Pulmonary artery endothelial cell (primary cell): ENCODE measurements around the gene TTC16. TPM values are rescaled to one million over a fixed set of nuclear protein-coding genes. Genes with fewer than 3 reads are reported as not detected.

Experiments used
- DNase-seq: peaks from one replicate; pipeline ENCODE4 v3.0.0-alpha.2; 2011; ENCODE audit warnings: low read depth, low spot score
- total RNA-seq: library from RNA; depleted of rRNA; stranded (reverse); fragments of >200 nt; gene quantifications from 2 replicates; pipeline ENCODE4 v1.2.3, GENCODE V29; 2014

The TTC16 gene
- total RNA-seq, 1 donor from 2014 or later: not detected

DNA sequence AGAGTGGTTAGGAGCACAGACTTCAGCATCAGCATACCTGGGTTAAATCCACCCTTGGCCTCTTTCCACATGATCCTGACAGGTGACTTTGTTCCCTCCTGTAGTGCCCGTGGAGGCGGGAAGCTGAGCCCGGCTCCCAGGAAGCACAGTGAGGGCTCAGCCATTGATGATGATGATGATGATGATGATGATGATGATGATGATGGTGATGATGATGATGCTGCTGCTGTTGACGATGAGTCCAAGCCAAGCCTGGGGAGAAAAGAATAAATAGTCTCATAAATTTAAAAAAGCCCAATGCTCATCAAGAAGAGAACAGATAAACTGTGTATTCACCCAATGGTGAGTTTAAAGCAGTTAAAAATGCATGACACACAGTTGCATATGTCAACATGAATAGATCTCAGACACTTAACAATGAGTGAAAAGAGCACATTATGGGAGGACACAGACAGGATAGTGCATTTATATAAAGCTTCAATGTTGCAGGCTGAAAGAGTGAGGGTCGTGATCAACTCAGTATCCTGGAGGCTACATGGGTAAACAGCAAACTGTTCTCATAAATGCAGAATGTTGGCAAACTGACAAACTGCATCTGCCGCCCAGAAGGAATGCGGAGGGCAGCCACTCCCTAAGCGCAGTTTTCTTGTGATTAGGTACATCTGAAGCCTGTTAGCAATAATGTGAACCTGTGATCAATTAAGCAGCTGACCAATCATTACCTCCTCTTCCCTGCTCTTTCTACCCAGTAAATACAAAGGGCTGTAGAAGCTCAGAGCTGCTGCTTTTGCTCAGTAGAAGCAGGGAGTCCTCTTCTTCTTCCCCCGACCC is 20.8 kb upstream of the TTC16 start:
- DNase-seq: no peak

DNA sequence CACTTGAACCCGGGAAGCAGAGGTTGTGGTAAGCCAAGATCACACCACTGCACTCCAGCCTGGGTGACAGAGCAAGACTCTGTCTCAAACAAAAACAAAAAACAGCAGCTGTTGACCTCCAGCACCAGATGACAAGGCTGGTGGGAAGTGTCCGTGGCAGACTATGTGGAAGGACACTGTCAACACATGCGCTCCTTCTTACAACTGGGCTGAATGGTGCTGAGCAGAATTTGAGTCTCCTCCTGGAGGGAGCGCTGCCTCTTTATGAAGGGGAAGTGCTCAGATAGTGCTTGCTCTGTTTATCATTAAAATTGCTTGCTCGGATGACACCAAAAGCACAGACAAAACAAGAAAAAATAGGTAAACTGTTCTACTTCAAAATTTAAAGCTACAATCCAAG is 18.3 kb upstream of the TTC16 start:
- DNase-seq: no peak

GRCh38 chr9:127698386-127698785 is 17.5 kb upstream of the TTC16 start:
- DNase-seq: no peak

DNA sequence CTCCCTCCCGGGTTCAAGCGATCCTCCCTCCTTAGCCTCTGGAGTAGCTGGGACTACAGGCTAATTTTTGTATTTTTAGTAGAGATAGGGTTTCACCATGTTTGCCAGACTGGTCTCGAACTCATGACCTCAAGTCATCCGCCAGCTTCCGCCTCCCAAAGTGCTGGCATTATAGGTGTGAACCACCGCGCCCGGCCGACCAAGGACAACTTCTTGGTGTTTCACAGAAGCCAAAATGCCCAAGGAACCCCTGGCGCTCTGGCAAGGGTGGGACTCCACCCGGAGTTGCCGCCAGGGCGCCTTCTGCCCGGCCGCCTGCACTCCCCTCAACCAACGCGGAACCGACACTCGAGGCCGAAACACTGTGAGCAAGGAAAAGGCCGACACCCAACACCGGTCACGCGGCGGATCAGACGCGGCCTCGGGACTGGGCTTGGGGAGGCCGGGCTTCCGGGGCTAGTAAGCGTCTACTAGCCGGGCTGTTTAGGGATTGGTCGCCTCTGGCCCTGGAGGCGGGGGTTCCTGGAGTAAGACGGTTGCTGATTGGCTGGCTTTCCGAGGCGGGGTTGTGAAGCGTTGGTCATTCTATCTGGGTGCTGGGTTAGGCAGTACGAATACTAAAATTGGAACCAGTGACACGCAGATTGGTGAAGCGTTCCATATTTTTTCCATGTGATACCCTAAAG is 16.8 kb upstream of the TTC16 start:
- peak; percentile 86 for DNase-seq

DNA sequence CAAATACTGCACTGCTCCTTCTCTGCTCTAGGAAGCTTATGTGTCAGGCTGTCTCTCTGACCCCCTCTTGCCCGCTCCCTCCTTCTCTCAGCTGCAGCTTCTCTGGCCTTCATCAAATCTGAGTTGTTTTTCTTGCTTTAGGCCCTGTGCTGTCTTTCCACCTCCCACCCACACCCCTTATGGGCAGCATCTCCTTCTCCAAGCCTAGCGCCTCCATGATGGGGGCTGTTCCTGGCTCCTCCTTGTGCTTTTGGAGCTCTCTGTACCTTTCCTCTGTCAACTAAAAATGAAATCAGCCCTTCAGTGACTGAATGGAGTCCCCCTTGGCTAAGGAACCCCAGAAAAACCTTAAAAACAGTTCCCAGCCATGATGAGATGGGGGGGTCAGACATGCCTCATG is 15.7 kb upstream of the TTC16 start:
- DNase-seq: no peak

- no peak for DNase-seq
These were observed 15.2 kb upstream of the TTC16 start for GRCh38 chr9:127700594-127701255.

DNA sequence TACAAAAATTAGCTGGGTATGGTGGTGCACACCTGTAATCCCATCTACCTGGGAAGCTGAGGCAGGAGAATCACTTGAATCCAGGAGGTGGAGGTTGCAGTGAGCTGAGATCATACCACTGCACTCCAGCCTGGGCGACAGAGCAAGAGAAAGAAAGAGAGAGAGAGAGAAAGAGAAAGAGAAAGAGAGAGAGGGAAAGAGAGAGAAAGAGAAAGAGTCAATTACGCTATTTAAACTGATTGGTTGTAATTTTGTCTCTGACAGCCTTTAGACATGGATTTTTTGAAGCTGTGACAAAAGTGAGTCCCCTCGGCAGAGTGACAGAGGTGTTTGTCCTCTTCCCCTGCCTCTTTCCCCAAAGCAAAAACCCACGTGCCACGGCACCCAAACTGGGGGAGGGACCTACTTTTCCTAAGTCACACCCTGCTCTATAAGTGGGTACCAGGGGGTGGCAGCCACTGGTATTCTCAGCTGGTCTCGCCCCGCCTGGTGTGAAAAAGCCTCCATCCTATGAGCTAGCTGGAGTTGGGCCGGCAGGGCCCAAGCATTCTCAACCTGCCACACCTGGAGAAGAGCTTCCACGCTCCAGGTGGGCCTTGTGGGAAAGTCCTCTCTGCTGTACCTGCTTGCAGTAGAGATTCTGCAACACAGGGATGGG is 12.5 kb upstream of the TTC16 start:
- DNase-seq: no peak

GRCh38 chr9:127705577-127706379 is 10.1 kb upstream of the TTC16 start:
- no peak for DNase-seq

GRCh38 chr9:127706836-127707241 is 9.0 kb upstream of the TTC16 start, which contains the start of gene CFAP157:
Gene CFAP157 (plus strand): TSS chr9:127706988. CDS start chr9:127707032, 44 bp downstream.
- DNase-seq: no peak

DNA sequence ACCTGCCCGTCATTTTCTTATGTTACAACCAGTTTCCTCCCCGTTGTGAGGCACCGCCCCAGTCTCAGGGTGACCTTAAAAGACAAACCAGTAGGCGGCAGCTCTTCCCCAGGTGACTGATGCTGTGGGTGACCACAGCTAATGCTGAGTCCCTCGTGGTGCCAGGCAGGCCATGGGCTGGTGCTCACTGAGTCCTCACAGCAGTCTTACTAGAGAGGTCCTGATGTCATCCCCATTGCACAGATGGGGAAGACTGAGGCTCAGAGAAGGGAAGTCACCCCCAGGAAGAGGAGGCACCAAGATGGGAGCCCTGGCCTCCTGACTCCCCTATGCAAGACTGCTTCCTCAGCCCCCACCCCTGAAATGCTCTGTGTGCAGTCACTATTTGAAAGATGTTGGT is 8.1 kb upstream of the TTC16 start:
- DNase-seq: no peak

DNA sequence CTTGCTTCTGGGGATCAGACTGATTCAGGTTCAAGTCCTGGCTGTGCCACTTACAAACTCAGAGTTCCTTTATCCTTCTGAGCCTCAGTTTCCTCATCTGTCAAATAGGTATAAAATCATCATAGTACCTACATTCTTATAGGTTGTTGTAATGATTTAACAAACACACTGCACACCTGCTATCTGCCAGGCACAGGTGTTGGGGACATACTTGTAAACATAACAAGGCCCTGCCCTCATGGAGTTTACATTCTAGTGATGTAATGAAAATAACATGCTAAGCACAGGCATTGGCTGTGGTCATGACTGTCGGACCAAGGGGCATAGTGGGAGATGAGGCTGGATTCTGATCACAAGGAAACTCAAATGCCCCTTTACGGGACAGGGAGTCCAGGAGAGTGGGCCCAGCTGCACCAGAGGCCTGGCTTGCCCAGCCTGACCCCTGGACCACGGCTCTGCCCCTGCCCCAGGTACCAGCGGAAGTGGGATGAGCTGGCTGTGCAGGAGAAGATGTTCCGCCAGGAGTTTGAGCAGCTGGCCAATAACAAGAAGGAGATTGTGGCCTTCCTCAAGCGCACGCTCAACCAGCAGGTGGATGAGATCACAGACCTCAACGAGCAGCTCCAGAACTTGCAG is 6.8 kb upstream of the TTC16 start:
- no peak for DNase-seq

DNA sequence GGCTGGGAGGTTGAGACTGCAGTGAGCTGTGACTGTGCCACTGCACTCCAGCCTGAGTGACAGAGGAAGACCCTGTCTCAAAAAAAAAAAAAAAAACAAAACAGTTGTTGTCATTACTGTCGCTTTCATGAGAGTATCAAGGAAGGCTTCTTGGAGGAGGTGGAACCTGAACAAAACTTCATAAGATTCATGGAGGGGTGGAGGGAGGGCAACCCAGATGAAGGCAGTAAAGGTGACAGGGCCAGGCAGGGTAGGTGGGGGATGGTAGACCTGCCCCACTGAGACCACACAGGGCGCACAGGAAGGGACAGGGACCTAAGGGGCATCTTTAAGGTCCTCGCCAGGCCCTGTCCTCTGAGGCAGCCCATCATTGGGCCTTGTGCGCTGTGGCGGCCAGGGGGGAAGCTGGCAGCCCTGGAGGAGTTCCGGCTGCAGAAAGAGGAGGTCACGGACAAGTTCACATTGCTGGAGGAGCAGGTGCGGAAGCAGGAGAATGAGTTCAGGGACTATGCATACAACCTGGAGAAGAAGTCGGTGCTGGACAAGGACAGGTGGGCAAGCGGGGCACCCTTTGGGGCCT is 5.6 kb upstream of the TTC16 start:
- DNase-seq: no peak

DNA sequence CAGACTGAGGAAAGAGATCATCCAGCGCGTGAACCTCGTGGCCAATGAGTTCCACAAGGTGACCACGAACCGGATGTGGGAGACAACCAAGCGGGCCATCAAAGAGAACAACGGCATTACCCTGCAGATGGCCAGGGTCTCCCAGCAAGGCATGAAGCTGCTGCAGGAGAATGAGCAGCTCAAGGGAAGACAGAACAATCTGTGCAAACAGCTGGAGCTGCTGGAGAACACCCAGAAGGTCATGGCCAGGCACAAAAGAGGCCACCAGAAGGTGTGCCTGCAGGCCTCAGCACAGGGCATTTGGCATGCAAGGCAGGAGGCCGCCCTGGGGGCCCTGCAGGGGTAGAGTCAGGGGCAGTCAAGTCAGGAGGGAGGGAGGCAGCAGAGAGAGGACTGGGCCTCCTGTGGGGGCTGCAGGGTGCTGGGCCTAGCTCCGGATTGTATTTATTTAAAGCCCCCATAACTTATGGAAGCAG is 4.6 kb upstream of the TTC16 start:
- no peak for DNase-seq

GRCh38 chr9:127711831-127712274 is 4.0 kb upstream of the TTC16 start:
- DNase-seq: no peak

DNA sequence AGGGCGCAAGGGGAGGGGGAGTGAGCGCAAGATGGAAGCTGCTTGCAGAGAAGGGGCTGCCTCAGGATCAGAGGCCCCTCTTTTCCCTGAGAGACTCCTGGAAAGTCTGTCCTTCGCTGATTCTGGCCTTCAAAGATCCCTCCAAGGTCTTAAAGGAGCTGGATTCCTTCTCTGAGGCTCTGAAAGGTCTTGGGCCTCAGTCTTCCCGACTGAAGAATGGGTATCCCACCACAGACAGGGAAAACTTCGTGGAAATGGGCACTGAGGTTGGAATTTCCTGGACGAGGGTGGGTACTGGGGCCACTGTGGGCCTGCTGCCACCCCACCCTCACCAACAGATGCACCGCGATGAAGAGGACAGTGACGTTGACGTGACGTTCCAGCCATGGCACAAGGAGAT is 3.5 kb upstream of the TTC16 start:
- DNase-seq: no peak

DNA sequence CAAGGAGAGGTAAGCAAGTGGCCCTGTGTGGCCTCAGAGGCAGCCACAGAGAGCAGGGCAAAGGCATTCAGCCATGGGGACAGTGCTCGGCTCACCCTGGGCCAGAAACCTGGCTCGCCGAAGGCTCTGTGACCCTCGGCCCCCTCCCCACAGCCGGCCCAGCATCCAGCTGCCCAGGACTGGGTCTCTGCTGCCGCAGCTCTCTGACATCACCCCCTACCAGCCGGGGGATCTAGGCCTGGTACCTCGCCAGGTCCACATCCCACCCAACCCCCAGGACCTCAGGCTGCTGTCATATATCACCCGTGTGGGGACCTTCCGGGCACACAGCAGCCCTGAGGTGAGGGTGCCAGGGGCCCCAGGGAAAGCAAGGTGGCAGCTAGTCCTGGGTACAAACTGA is 3.0 kb upstream of the TTC16 start:
- DNase-seq: no peak

GRCh38 chr9:127714020-127714750 is 1.7 kb upstream of the TTC16 start:
- DNase-seq: no peak

- DNase-seq: no peak
These were observed 869 bp upstream of the TTC16 start for GRCh38 chr9:127714951-127715469.

DNA sequence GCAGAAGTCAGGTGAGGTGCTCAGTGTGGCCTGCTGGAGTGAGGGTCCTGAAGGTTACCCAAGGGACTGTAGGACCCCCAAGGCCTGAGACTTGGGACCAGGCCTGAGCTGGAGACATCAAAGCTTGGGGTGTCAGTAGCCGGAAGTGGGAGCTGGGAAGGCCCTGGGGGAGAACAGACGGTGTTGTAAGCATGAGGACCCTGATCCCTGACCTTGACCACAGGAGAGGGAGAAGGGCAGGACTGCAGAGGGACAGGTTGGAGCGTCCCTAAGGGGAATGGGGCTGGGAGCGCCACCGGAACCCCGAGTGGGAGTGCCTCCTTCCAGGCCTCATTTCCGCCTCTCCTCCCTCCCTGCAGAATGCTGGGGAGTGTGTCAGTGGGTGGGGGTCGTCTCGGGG is 533 bp downstream of the TTC16 start:
- DNase-seq: no peak
